Tibial nerve (tissue), 4 donors: ENCODE results near the gene TTC32. TPM values are rescaled to one million over a fixed set of nuclear protein-coding genes. Genes with fewer than 3 reads are reported as not detected.
"Not testable (repeated sequence)": the region's sequence is repeated elsewhere in the genome, so short reads cannot be mapped to it uniquely, and the experiment has no call there.

Experiments
- DNase-seq, 2 donors: peaks; one replicate each; pipeline ENCODE4 v3.0.0-alpha.2; 2019; ENCODE audit warnings: low spot score in 2 of 2
- H3K27ac ChIP-seq, 4 donors: fragments of 200-600 bp; sonication (generic) in 3 of 4; one replicate each; pipeline ENCODE4 v1.5.1; 2017 to 2019; ENCODE audit warnings: mild to moderate bottlenecking in 1 of 4
- H3K27me3 ChIP-seq, 2 donors: fragments of 200-600 bp; sonication (generic) in 1 of 2; one replicate each; pipeline versions ENCODE4 v1.5.1 to v1.6.0; 2017 to 2019
- H3K36me3 ChIP-seq, 3 donors: fragments of 200-600 bp; sonication (generic); one replicate each; pipeline ENCODE4 v1.5.1; 2018 to 2019
- H3K4me1 ChIP-seq, 4 donors: fragments of 200-600 bp; sonication (generic) in 3 of 4; one replicate each; pipeline ENCODE4 v1.5.1; 2017 to 2019
- H3K4me3 ChIP-seq, 4 donors: fragments of 200-600 bp; sonication (generic) in 3 of 4; one replicate each; pipeline ENCODE4 v1.5.1; 2017 to 2019; ENCODE audit warnings: mild to moderate bottlenecking in 1 of 4, moderate library complexity in 1 of 4
- H3K9me3 ChIP-seq, 4 donors: fragments of 200-600 bp; sonication (generic) in 3 of 4; one replicate each; pipeline ENCODE4 v1.5.1; 2017 to 2019
- CTCF ChIP-seq, 5 experiments: fragments of 200-600 bp in 3 of 5; fragments of 450-650 bp in 2 of 5; sonication (generic) in 3 of 5; IDR thresholded peaks; one replicate each; pipeline ENCODE4 v1.5.1; 2016 to 2019; ENCODE audit warnings: antibody characterized with exemption in 5 of 5, mild to moderate bottlenecking in 3 of 5, moderate library complexity in 2 of 5
- EP300 ChIP-seq, 2 donors: sonication (generic); formaldehyde crosslinking; IDR thresholded peaks; one replicate each; pipeline ENCODE4 v1.6.1; 2017; ENCODE audit warnings: antibody characterized with exemption in 2 of 2, mild to moderate bottlenecking in 1 of 2
- POLR2A ChIP-seq, 2 donors: fragments of 450-650 bp; IDR thresholded peaks; one replicate each; pipeline ENCODE4 v1.6.1; 2017; ENCODE audit warnings: antibody characterized with exemption in 2 of 2, mild to moderate bottlenecking in 2 of 2, moderate library complexity in 2 of 2
- WGBS, 2 donors: methylation state at CpG; one replicate each; pipeline ENCODE4 v1.1.5; 2018; 5-methylcytosine and 5-hydroxymethylcytosine counted together
- total RNA-seq, 4 donors: library from RNA; depleted of rRNA; stranded (reverse); fragments of >200 nt; gene quantifications; one replicate each; pipeline ENCODE4 v1.1.0, GENCODE V29; 2016

TTC32 gene
- total RNA-seq, 4 donors from 2014 or later, result 9.6 to 19.7 (median 15.6) TPM

DNA sequence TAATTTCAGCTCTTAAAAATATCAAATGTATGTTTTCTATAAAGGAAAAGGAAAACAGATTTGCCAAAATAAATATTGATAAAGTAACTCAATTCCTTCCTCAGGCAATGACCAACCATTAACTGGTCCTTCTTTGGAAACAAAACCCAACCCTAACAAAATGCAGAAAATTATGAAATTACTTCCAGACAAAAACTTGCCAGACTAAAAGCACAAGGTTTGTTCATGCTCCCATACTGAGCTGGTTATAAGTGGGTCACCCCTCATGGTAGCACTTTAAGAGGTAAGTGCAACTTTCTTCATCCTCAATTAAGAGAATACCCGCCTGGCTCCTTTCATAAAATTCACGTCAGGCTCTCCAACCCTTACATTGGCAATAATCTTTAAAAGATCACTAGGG is 31.1 kb upstream of the TTC32 start:
- H3K27me3 ChIP-seq, result no peaks in the 10 kb centered on the region
- no peak for DNase-seq
- H3K27ac ChIP-seq, result no peak overlapping the region
- no peak for TF ChIP-seq CTCF (IDR thresholded peaks at IDR 0.05)
- no peak for TF ChIP-seq EP300 (IDR thresholded peaks at IDR 0.05)
- no peak for TF ChIP-seq POLR2A (IDR thresholded peaks at IDR 0.05)
- no peak overlapping the region for H3K4me3 ChIP-seq
- H3K36me3 ChIP-seq, result peaks cover 0 to 65% (median 0%) of the 10 kb centered on the region in 3 donors
- H3K4me1 ChIP-seq, result no peaks in the 10 kb centered on the region
- 78 to 91% methylated on average over 2 of the region's 2 CpGs for WGBS, 2 donors
- H3K9me3 ChIP-seq, result peaks cover 0 to 14% (median 0%) of the 10 kb centered on the region in 4 donors

GRCh38 chr2:19929226-19929625 is 27.4 kb upstream of the TTC32 start:
- no peak overlapping the region for H3K4me3 ChIP-seq
- H3K27me3 ChIP-seq, result no peaks in the 10 kb centered on the region
- no peak overlapping the region for H3K27ac ChIP-seq
- peaks cover 0 to 77% (median 2%) of the 10 kb centered on the region in 3 donors for H3K36me3 ChIP-seq
- no peak for DNase-seq
- no peak for TF ChIP-seq POLR2A (IDR thresholded peaks at IDR 0.05)
- TF ChIP-seq CTCF (IDR thresholded peaks at IDR 0.05), result no peak
- TF ChIP-seq EP300 (IDR thresholded peaks at IDR 0.05), result no peak
- no peaks in the 10 kb centered on the region for H3K4me1 ChIP-seq
- peaks cover 0 to 22% (median 0%) of the 10 kb centered on the region in 4 donors for H3K9me3 ChIP-seq

DNA sequence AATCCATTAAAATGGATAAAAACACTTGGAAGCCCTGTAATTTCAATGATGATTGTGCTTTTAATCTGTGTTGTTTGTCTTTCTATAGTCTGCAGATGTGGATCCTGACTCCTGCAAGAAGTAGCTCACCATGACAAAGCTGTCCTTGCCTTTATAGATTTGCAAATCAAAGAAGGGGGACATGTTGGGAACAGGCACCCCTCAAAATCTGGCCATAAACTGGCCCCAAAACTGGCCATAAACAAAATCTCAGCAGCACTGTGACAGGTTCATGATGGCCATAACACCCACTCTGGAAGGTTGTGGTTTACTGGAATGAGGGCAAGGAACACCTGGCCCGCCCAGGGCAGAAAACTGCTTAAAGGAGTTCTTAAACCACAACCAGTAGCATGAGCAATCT is 26.0 kb upstream of the TTC32 start:
- not testable (repeated sequence) for H3K4me3 ChIP-seq, H3K4me1 ChIP-seq, H3K27me3 ChIP-seq, DNase-seq, H3K27ac ChIP-seq
- Histone ChIP-seq H3K9me3 (peaks cover 0 to 22% (median 0%) of the 10 kb centered on the region in 4 donors), H3K36me3 (peaks cover 0 to 86% (median 2%) of the 10 kb centered on the region in 3 donors)
- 100% methylated on average over 1 of the region's 1 CpG for WGBS, 2 donors

- WGBS, 2 donors, result 87 to 93% methylated on average over 4 of the region's 4 CpGs
- not testable (repeated sequence) for DNase-seq
- H3K36me3 ChIP-seq, result peaks cover 0 to 77% (median 2%) of the 10 kb centered on the region in 3 donors
These were observed 22.7 kb upstream of the TTC32 start for GRCh38 chr2:19924526-19924925.

GRCh38 chr2:19922188-19922587 is 20.4 kb upstream of the TTC32 start:
- H3K4me1 ChIP-seq, H3K27ac ChIP-seq, H3K4me3 ChIP-seq, H3K27me3 ChIP-seq, H3K9me3 ChIP-seq, DNase-seq: not testable (repeated sequence)
- H3K36me3 ChIP-seq, result peaks cover 0 to 55% (median under 1%) of the 10 kb centered on the region in 3 donors
- WGBS, 2 donors, result 73 to 74% methylated on average over 3 of the region's 3 CpGs

More at GRCh38 chr2:19924526-19924925, 22.7 kb upstream of the TTC32 start:
- not testable (repeated sequence) for H3K27ac ChIP-seq, H3K4me1 ChIP-seq, H3K4me3 ChIP-seq, H3K27me3 ChIP-seq
- H3K9me3 ChIP-seq, result peaks cover 0 to 22% (median 0%) of the 10 kb centered on the region in 4 donors

- WGBS, 2 donors, result 69 to 88% methylated on average over 6 of the region's 6 CpGs
These were observed 14.7 kb upstream of the TTC32 start for GRCh38 chr2:19916385-19916950.

More at GRCh38 chr2:19916385-19916950, 14.7 kb upstream of the TTC32 start:
- no peaks in the 10 kb centered on the region for H3K4me1 ChIP-seq
- no peak overlapping the region for H3K27ac ChIP-seq
- TF ChIP-seq POLR2A (IDR thresholded peaks at IDR 0.05), result no peak
- no peak for TF ChIP-seq CTCF (IDR thresholded peaks at IDR 0.05)
- TF ChIP-seq EP300 (IDR thresholded peaks at IDR 0.05), result no peak
- peaks cover 0 to 31% (median 8%) of the 10 kb centered on the region in 3 donors for H3K36me3 ChIP-seq
- no peak overlapping the region for H3K4me3 ChIP-seq
- DNase-seq, result no peak
- no peaks in the 10 kb centered on the region for H3K9me3 ChIP-seq
- H3K27me3 ChIP-seq, result no peaks in the 10 kb centered on the region
